Activated naive CD8-positive, alpha-beta T cell treated with anti-CD3 and anti-CD28 coated beads, Interleukin-2, amount 50 U/mL, for 16 hours (primary cell): ENCODE data around the gene CABLES1.
"Not testable (repeated sequence)": the region's sequence is repeated elsewhere in the genome, so short reads cannot be mapped to it uniquely, and the experiment has no call there.

ENCODE experiments used
- DNase-seq: peaks from one replicate; pipeline ENCODE4 v3.0.0-alpha.2; 2020; ENCODE audit warnings: low read depth, low spot score

Gene CABLES1

DNA sequence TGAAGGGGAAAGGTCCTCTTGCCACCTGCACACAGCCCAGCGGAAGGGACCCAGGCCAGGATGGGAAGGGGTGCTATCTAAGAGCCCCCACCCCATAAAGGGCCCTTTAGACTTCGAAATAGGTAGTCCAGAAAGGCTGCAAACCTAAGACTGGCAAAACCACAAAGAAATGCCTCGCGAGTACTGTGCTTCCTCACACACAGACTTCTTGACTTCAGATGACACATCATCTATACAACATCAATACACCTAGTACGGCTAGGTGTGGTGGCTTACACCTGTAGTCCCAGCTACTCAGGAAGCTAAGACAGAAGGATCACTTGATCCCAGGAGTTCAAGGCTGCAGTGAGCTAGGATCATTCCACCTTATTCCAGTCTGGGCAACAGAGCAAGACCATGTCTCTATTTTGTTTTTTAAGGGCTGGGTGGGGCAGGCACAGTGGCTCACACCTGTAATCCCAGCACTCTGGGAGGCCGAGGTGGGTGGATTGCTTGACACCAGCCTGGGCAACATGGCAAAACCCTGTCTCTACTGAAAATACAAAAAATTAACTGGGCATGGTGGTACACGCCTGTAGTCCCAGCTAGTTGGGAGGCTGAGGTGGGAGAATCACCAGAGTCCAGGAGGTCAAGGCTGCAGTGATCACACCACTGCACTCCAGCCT lies 125.8 kb downstream of the CABLES1 start:
- no peak for DNase-seq

DNA sequence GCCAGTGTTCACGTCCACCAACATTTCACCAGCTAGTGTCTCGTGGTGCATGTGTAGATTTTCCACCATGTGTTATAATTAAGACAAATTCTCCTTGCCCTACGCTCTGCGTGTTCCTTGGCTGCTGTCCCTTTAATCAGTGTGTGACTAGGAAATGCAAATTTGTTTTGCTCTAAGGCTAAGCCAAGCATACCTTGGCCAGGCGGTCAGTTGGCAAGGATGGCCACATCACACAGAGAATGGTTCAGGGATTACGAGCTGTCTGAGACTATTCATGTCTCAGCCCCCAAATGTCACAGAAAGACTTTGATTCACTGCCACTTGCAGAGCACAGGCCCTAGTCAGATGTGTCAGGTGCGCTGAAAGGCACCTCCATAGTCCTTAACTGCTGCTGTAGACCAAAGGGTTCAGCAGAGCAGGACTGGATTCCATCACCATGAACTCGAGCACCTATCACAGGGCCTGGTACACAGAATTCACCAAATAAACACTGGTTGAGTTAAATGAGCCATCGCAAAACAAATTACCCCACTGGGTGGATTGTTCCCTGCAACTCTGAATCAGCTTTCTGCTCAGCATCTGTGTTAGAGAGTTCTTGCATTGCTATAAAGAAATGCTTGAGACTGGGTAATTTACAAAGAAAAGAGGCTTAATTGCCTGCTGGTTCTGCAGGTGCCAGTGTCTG lies 128.4 kb downstream of the CABLES1 start:
- no peak for DNase-seq

DNA sequence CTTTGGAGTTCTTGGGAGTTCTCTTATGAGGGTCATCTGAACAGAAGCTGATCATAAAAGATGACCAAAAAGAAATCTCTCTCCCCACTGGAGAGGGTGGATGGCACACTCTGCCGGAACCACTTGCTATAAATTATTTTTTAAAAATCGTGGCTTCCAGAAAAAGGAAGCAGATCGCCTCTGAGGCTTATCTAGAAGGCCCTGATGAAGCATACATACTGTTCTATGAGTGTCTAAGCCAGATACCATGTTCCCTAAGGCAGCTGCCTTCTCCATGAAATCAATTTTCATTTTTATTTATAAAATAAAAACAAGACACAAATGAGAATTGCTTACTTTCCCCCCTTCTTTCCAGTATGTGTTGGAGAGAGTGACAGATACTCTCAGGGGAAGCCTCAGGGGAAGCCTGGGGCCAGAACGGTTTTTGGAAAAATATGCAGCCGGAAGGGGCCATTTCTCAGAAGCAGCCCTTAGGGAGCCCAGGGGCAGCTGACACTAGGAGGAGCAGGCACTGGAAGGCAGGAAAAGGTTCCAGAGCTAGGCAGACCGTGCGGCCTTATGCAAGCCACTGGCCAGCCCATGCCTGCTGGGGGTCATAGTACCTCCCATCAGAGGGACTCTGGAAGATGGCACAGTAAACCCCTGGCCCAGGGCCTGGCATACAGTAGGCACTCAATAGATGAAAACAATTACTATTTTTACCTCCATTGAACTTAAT lies 130.6 kb downstream of the CABLES1 start:
- no peak for DNase-seq

DNA sequence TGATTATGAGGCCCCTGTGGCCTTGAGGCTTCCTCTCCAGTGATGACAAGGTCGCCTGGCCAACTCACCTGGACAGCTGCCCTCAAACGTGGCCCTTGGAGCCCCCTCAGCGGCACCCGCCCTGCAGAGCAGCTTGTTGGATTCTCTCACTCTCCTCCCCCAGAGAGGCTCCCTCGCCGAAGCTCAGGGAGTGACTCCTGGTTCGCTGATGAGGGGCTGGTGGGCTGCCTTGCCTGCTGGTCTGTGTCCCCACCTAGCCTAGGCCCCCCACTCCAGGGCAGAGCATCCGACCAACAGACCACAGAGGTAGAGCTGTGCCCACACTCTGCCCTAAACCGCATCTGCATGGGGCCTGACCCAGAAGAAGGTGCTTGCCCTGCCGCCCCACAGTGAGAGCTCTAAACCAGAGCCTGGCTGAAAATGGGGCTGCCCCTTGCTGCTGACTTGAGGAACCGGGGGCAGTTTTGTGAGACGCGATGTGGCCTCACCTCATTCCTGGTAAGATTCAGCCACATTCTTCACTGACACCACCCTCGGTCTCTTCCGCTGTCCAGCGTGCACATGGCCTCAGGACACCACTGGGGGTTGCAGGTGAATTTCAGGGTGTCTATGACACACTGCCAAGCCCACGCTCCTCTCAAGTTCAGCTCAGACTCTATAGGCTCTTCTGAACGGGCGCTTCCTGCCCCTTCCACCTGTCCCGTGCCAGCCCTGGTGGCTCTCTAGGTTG lies 131.6 kb downstream of the CABLES1 start:
- no peak for DNase-seq

DNA sequence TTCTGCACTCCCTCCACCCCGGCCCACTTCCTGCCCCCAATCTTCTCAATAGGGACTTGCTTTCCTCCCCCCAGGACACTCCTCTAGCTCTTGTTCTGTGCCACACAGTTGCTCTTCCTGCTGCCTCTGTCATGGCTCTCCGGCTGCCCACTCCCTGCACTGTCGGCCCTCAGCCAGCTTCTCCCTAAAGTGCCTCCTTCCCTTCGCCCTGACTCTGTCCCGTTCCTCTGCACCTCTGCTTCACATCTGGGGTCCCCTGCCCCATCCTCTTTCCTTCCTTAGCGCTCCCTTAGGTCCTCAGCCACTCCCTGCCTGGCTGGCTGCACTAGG lies 132.1 kb downstream of the CABLES1 start:
- no peak for DNase-seq

DNA sequence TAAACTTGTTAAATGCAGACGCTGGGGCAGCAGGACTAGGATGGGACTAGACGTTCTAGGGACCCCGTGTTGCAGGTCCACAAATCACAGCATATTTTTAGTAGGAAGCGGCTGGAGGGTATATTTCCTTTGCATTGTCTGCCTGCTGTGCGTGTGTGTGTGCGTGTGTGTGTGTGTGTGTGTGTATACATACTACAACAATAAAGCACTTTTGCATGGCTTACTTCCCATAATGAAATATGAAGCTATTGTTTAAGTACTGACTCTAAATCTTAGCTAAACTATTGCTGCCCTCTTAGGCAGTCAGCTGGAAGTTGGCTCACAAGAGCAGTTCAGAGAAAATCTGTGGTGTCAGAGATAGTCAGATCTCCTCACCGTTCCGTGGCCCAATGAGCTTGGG lies 133.4 kb downstream of the CABLES1 start:
- no peak for DNase-seq

DNA sequence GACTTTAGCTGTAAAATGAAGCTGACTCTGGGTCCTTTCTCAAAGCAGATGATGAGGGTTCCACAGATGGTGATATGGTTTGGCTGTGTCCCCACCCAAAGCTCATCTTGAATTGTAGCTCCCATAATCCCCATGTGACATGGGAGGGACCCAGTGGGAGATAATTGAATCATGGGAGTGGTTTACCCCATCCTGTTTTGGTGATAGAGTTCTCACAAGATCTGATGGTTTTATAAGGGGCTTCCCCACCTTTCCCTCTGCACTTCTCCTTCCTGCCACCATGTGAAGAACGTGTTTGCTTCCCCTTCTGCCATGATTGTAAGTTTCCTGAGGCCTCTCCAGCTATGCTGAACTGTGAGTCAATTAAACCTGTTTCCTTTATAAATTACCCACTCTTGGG lies 133.8 kb downstream of the CABLES1 start:
- not testable (repeated sequence) for DNase-seq

DNA sequence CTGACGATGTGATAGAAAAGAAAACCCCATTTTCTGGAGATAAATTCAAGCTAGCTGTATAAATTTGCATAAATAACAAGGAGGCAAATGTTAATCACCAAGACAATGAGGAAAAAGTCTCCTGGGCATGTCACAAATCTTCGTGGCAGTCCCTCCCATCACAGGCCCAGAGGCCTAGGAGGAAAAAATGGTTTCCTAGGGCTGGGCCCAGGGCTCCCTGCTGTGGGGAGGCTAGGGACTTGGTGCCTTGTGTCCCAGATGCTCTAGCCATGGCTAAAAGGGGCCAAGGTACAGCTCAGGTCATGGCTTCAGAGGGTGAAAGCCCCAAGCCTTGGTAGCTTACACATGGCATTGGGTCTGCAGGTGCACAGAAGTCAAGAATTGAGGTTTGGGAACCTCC lies 134.6 kb downstream of the CABLES1 start:
- no peak for DNase-seq

DNA sequence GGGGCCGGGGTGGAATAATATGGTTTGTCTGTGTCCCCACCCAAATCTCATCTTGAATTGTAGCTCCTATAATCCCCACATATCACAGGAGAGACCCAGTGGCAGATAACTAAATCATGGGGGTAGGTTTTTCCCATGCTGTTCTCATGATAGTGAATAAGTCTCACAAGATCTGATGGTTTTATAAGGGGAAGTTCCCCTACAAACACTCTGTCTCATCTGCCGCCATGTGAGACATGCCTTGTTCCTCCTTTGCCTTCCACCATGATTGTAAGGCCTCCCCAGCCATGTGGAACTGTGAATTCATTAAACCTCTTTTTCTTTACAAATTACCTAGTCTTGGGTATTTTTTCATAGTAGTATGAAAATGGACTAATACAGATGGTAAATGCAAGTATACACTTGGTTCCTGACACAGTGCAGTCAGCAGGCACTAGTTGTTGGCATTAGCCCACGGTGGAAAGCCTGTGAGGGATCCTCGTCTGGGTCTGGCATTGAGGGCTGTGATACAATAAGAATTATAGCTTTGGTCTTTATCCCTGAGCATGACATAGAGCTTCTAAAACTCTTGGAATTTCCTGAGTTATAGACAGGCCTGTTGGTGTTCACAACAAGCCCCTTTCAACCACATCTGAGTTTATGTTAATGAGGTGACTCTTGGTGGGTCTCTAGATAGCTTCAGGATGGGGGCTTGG lies 135.8 kb downstream of the CABLES1 start:
- no peak for DNase-seq

DNA sequence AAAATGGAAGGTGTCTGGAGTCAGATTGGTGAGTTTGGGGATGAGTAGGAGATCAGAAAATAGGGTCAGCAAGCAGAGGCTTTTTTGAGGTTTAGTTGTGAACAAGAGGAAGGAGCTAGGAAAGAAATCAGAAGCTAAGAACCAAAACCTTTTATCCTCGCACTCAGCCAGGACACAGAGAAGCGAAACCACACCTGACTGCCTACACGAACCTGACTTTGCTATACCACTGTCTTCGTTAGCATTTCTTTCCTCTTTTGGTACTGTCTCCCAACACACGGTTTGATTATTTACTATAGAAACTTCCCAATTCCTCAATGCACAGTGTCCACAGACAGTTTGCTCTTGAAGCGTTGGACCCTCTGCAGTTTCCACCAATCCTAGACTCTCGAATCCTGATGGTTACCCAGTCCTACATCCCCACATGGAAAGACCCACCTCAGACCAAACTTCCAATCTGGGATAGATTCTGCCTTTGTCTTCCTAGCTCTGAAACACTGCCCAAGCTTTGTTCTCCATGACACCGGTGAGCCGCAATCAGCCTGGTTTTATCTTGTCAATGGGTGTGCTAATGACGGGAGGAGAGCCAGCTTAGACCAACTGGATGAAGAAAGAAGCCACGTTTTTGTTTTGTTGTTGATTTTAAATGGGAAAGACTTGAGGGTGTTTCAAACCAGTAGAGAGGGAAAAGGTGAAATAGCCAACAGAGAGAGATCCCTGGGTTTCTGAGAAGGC lies 137.4 kb downstream of the CABLES1 start:
- DNase-seq: no peak

DNA sequence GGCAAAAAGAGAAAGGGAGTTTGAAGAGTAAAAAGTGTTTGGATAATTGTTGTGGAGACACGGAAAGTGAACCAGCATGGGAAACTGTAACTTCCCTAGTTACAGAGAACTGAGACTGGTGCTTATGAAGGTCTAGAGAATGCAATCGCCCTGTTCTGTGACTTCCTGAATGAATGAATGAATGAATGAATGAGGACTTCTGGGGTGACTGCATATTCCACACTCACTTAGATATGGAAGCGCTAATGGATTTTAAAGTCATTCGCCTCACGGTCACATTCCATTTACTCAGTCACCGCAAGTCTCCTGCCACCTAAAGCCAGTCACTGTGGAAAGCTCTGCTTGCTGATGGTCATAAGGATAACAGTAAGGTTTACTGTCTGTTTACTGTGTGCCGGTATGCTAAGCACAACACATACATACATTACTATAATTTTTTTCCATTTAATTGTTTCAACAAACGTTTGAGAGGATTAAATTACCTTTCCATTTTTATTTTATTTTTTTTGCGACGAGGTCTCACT lies 138.2 kb downstream of the CABLES1 start:
- DNase-seq: no peak

DNA sequence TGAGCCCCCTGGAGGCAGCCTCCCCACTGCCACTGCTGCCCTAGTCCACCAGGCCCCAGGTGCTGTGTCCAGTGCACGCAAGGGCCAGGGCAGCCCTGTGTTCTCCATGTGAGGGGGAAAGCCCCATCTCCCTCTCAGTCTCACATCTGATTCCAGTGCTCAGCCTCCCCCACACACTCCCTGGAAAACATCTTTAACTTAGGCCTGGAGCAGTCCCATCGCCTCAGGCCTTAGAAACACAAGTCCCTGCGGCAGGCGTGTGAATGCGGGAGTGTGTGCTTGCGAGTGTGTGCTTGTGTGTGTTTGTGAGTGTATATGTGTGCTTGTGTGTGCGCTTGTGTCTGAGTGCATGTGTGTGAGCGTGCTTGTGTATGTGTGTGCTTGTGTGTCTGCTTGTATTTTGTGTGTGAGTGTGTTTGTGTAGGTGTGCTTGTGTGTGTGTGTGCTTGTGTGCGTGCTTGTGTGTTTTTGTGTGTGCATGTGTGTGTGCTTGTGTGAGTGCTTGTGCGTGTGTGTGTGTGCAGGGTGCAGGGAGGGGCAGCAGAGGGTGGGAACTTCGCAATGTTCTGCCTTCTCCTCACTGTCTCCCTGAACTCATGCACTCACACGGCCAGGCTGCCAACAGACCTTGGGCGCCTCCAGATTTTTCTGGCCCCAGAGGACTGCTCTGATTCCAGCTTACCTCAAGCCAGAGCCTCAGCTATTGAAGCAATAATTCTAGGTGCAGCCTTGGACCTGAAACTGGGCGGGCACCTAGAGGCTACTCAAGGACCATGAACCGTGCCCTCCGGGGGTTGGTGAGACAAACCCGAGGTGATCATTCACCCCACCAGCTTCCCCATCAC lies 139.6 kb downstream of the CABLES1 start:
- no peak for DNase-seq

DNA sequence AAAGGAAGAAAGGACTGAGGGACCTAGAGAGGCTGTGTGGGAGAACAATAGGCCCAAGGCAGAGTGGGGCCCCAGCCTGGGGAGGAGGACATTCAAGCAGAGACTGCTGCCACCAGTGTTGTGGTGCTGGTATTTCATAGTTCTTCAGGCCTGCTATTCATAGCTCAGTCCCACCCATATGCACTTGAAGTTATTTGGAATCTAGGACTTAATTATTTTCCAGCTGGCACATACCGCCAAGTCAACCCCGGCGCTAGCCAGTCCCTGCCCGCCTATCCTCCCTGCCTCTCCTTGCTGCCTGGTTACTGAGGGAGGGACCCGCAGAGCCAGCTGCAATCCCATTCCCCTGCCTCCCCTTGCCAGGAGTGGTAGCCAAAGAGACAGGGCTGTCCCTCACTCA lies 141.2 kb downstream of the CABLES1 start:
- DNase-seq: no peak

DNA sequence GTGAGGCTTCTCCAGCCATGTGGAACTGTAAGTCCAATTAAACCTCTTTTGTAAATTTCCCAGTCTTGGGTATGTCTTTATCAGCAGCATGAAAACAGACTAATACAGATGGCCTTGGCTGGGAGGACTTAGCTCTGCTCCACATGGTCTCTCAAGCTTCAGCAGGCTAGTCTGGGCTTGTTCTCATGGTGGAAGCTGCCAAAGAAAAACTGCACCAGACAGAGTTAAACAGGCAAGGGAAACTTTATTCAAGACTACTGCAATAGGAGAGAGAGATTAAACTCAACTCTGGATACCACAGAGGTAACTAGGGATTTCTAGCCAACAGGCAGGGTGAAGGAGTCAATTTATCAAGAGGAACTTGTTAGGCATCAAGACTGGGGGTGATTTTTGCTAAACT lies 142.1 kb downstream of the CABLES1 start:
- no peak for DNase-seq

DNA sequence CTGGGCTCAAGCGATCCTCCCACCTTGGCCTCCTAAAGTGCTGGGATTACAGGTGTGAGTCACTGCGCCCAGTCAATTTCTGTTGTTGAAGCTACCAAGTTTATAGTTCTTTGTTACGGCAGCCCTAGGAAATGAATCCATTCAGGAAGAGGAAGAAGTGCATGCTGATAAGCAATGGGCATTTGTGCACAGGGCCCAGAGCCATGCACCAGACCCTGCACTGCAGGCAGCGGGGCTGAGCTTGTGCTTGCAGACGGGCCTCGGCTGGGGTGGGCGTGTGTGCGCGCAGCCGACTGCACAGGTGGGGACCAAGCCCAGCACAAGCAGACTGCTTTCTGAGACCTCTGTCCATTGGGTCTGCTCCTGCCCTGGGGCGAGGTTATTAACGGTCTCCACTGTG lies 144.6 kb downstream of the CABLES1 start:
- no peak for DNase-seq

DNA sequence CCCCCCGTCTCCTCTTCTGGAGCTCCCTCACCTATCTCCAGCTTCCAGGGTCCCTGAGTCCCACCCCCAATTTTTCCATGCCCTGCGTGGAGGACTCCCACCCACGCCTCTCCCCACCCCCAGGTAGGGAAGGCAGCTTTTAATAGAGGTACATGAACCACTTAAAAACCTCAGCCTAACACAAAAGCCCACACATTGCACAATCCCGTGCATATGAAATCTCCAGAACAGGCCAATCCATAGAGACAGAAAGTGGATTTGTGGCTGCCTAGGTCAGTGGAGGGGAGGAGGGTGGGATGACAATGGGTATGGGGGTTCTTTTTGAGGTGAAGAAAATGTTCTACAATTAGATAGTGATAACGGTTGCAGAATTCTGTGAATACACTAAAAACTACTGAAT lies 145.6 kb downstream of the CABLES1 start:
- no peak for DNase-seq

DNA sequence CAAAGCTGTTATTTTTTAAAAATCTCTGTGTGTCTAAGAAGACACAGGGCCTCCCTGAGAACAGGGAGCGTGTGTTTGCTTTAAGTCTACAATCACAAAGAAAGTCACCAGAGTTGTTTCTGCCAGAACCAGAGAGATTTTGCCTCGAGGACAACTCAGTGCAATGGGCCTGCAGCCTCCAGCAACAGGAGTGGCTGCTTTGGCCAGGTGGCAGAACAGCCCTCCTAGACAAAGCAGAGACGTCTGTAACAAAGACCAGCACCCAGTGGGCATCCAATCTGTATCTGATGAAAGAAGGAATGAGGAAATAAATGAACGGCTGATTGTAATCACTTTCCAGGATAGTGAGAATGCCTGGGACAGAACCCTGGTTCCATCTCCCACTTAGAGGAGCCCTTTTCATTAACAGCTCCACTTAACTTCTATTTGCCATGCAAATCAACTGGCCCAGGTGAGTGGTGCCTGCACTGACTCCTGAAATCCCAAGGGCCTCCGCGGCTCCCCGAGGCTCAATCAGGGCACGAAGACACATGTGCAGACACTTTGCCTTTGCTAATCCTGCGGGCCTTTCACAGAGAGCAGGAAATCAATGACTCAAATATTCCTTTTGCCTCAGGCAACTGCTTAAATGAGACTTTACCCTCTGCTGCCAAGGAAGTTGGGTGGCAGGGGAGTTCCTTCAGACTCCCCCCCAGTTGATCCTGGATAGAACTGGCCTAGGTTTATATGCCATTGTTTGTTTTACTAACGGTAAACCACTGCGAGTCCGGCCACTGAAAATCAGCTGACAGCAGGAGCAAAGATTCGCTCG lies 146.5 kb downstream of the CABLES1 start:
- DNase-seq: no peak

DNA sequence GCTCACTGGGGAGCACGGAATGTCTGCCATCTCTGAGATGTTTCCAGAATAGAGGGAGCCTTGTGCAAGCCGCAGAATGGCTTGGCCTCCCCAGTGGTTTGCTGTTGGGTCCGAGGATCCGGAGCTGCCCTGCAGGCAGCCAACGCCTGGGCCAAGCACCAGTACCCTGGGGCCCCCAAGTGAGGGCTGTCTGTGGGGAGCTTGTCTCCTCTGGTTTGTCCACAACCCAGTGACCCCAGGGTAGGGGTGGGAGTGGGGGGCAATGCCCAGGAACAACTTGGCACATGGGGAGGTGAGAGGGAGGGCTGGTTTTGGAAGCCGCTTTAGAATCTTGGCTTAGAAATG lies 147.1 kb downstream of the CABLES1 start:
- no peak for DNase-seq

DNA sequence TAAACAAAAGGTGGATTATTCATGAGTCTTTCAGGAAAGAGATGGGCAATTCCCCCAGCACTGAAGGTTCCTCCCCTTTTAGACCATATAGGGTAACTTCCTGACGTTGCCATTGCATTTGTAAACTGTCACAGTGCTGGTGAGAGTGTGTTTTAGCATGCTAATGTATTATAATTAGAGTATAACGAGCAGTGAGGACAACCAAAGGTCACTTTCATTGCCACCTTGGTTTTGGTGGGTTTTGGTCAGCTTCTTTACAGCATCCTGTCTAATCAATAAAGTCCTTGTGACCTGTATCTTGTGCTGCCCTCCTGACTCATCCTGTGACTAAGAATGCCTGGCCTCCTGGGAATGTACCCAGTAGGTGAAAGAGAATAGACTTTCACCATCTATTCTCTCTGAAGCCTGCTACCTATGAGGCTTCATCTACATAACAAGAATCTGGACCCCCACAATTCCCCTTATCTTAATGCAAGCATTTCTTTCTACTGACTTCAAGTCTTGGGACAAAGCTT lies 148.7 kb downstream of the CABLES1 start:
- DNase-seq: no peak
